GM10266 (cell line): ENCODE measurements around the gene SLC4A8.

ENCODE experiments used
- DNase-seq: peaks from one replicate; pipeline ENCODE4 v3.0.0; 2012; ENCODE audit errors: extremely low spot score
- CTCF ChIP-seq: IDR thresholded peaks from 2 replicates; pipeline ENCODE4 v1.5.1; 2012; ENCODE audit warnings: mild to moderate bottlenecking, low read depth; ENCODE audit not compliant: control insufficient read depth, insufficient read depth; ENCODE audit errors: missing control alignments

SLC4A8 gene

DNA sequence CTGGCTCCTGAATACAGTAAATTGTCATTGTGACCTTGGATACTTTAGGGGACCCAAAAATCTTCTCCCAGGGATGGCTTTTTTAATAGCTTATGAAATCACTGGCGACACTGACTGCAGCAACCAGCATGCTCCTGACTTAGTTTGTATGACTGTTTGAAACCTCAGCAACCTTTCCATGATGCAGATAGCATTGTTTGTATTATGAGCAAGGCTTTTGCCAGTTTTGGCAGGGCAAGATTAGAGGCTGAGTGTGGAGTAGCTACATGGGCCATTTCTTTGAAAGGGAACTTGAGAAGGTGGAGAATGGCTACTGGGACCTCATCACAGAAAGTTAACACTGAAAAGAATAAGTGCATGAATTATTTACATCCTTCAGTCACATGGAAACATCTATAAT is 50.9 kb downstream of the SLC4A8 start:
- no peak for TF ChIP-seq CTCF
- DNase-seq, result no peak

DNA sequence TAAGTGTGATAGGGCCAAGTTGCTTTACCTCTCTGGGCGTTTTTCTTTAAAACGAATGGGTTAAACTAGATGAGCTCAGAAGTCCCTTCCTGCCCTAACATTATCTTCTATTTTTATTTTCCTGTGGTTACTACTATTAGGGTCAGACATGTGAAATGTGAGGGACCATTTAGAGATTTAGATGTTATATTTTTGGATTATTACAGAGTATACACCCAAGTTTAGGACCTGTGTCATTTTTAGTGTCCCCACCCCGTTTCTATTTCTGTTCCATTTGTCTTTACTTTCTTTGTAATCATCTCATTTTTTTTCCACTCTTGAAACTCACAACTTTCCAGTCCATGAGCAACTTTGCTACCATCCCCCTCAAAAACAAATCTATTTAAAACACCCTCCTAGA is 56.3 kb downstream of the SLC4A8 start:
- TF ChIP-seq CTCF, result no peak
- peak; percentile 59 for DNase-seq

DNA sequence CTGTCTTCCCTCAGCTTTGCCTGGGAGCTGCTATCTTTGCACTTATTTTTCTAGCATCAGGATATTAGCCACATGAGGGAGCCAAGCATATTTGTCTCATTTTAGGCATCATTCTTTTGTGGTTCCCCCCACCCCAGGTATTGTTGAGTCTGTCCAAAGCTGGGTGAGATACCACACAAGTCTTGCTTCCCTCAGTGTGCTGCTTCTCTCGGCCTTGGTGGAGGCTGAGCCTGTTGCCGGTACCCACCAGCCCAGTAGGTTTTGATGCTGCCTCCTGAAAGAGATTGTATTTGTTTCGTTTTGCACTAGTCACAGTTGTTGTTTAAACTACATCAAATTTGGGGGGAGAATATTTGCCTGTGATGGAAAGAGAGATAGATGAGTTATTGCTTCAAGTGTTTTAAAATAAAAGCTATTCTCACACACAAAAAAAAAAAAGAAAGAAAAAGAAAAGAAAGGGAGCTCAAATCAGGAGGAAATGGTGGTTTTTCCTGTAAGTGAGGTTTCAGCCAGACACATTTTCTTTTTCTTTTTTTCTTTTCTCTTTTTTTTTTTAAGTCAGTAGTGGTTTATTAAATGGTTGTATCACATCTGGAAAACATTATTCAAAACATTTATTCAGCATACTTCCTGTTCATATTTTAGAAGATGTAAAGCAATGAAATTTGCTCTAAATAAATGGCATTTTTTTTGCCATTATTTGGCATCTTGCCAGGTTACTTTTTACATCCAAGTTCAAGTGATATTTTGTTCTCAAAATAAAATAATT is 58.5 kb downstream of the SLC4A8 start:
- TF ChIP-seq CTCF, result no peak
- peak; percentile 20 for DNase-seq

- no peak for TF ChIP-seq CTCF
- DNase-seq, result no peak
Observed at GRCh38 chr12:51484119-51484518, 59.5 kb downstream of the SLC4A8 start.

GRCh38 chr12:51488281-51488680 is 63.6 kb downstream of the SLC4A8 start:
- TF ChIP-seq CTCF, result no peak
- no peak for DNase-seq

DNA sequence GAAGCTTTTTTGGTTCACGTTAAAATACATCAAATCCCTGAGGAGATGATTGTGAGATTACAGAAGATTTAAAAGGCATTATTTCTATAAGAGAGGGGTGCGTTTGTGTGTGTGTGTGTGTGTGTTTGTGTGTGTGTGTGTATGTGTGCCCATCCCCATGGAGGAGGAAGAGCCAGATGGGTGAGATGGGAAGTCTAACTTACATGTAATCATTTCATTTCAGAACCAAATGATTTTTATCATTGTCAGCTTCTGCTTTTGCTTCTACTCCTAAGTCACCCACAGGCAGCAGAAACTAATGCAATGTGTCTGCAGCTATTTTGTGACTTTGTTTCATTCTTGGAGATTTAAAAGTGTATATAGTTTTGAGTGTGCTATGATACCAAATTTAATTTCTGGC is 68.7 kb downstream of the SLC4A8 start:
- DNase-seq, result no peak

More for the DNA sequence above, 68.7 kb downstream of the SLC4A8 start:
- TF ChIP-seq CTCF, result no peak
